ENCODE data around the gene TRAF4.

GRCh38 chr17:28755486-28755885 is 11.7 kb downstream of the TRAF4 start:
- TF ChIP-seq CTCF (IDR thresholded peaks at IDR 0.05) (no peak), EP300 (IDR thresholded peaks at IDR 0.05) (no peak)
